Endodermal cell (in vitro differentiated cells): ENCODE measurements around the gene VCPKMT. TPM values are rescaled to one million over a fixed set of nuclear protein-coding genes. Genes with fewer than 3 reads are reported as not detected.

ENCODE experiments used
- DNase-seq: peaks from one replicate; pipeline ENCODE4 v3.0.0-alpha.2; 2017
- H3K27ac ChIP-seq: 2 replicates; pipeline ENCODE4 v1.5.1; 2013; ENCODE audit warnings: mild to moderate bottlenecking, low read depth, low read length, moderate library complexity
- H3K27me3 ChIP-seq: 2 replicates; pipeline ENCODE4 v1.6.1; 2013; ENCODE audit warnings: mild to moderate bottlenecking, low read length, moderate library complexity; ENCODE audit not compliant: insufficient read depth, control insufficient read depth, poor library complexity, severe bottlenecking
- H3K36me3 ChIP-seq: 2 replicates; pipeline ENCODE4 v1.7.0; 2013; ENCODE audit warnings: mild to moderate bottlenecking, low read length, moderate library complexity; ENCODE audit not compliant: control insufficient read depth, insufficient read depth
- H3K4me1 ChIP-seq: one replicate; pipeline ENCODE4 v1.7.0; 2013; ENCODE audit warnings: low read length; ENCODE audit not compliant: control insufficient read depth, insufficient read depth
- H3K4me3 ChIP-seq: 2 replicates; pipeline ENCODE4 v1.5.1; 2013; ENCODE audit warnings: mild to moderate bottlenecking, low read length, moderate library complexity
- H3K9ac ChIP-seq: 2 replicates; pipeline ENCODE4 v1.6.1; 2013; ENCODE audit warnings: mild to moderate bottlenecking, low read length, moderate library complexity; ENCODE audit not compliant: poor library complexity, severe bottlenecking; ENCODE audit errors: extremely low read depth
- H3K9me3 ChIP-seq: 2 replicates; pipeline ENCODE4 v1.6.1; 2013; ENCODE audit warnings: mild to moderate bottlenecking, low read length, moderate library complexity; ENCODE audit not compliant: control insufficient read depth
- H3K27ac Mint-ChIP-seq: 2 replicates; pipeline ENCODE4 v1.8.0; 2020; ENCODE audit warnings: mixed read lengths
- H3K27me3 Mint-ChIP-seq: 2 replicates; pipeline ENCODE4 v1.8.0; 2021; ENCODE audit warnings: mild to moderate bottlenecking, mixed read lengths; ENCODE audit not compliant: insufficient read depth
- H3K36me3 Mint-ChIP-seq: 2 replicates; pipeline ENCODE4 v1.8.0; 2020; ENCODE audit warnings: low read depth, mixed read lengths
- H3K4me1 Mint-ChIP-seq: 2 replicates; pipeline ENCODE4 v1.8.0; 2020; ENCODE audit warnings: mixed read lengths
- H3K4me3 Mint-ChIP-seq: 2 replicates; pipeline ENCODE4 v1.8.0; 2020; ENCODE audit warnings: mild to moderate bottlenecking, moderate library complexity, mixed read lengths
- H3K9me3 Mint-ChIP-seq: 2 replicates; pipeline ENCODE4 v1.8.0; 2020; ENCODE audit warnings: mild to moderate bottlenecking, mixed read lengths
- CTCF ChIP-seq: fragments of 200-600 bp; sonication (generic); conservative IDR thresholded peaks from 2 replicates; pipeline ENCODE4 v1.5.0; 2021; ENCODE audit warnings: antibody characterized with exemption, mild to moderate bottlenecking
- WGBS, 2 experiments: methylation state at CpG; one replicate each; pipeline versions ENCODE4 v1.1.5 to v1.1.7; 2013; ENCODE audit warnings: missing lambda C conversion rate in 2 of 2, mixed read lengths in 1 of 2; ENCODE audit not compliant: insufficient coverage in 1 of 2, insufficient read length in 1 of 2; 5-methylcytosine and 5-hydroxymethylcytosine counted together
- total RNA-seq, 2 donors: library from RNA; stranded (reverse); fragmentation: NEBNext Ultra II Directional in 1 of 2; extraction: Animal tissue kit (Norgen Biotek cat#: 25700) in 1 of 2; gene quantifications; 2 replicates in 1 of 2; 3 replicates in 1 of 2; pipeline ENCODE4 v1.2.1, GENCODE V29; 2021

VCPKMT gene
- total RNA-seq, 2 donors from 2014 or later, result 9.6 to 13.4 TPM

DNA sequence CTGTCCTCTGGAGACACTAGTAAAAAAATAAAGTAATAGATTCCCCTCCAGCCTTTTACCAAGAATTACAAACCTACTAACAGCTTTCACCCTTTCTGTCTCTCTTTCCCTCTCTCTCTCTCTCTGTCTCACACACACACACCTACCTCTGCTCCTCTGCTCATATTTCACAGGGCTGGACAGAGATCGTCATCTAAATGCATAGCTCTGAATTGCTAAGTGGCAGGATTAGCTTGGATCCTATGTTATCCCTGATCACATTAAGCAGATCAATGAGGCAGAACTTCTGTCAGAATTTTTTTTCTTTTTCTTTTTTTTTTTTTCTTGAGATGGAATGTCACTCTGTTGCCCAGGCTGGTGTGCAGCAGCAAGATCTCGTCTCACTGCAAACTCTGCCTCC, 22.9 kb downstream of the VCPKMT start:
- Mint-ChIP-seq H3K36me3 (peaks cover 4% of the 10 kb centered on the region), H3K27me3 (no peaks in the 10 kb centered on the region), H3K4me3 (no peak overlapping the region), H3K27ac (no peak overlapping the region), H3K9me3 (no peaks in the 10 kb centered on the region), H3K4me1 (no peaks in the 10 kb centered on the region)
- no peaks in the 10 kb centered on the region for H3K27me3 ChIP-seq
- no peaks in the 10 kb centered on the region for H3K36me3 ChIP-seq
- H3K9ac ChIP-seq, result no peak overlapping the region
- no peaks in the 10 kb centered on the region for H3K4me1 ChIP-seq
- H3K9me3 ChIP-seq, result no peaks in the 10 kb centered on the region
- no peak for DNase-seq
- no peak overlapping the region for H3K4me3 ChIP-seq
- WGBS, 2 experiments, result 89% methylated on average over 1 of the region's 2 CpGs; no CpG with 5 or more reads in 1 of the 2 experiments
- no peak overlapping the region for H3K27ac ChIP-seq
- TF ChIP-seq CTCF, result no peak

DNA sequence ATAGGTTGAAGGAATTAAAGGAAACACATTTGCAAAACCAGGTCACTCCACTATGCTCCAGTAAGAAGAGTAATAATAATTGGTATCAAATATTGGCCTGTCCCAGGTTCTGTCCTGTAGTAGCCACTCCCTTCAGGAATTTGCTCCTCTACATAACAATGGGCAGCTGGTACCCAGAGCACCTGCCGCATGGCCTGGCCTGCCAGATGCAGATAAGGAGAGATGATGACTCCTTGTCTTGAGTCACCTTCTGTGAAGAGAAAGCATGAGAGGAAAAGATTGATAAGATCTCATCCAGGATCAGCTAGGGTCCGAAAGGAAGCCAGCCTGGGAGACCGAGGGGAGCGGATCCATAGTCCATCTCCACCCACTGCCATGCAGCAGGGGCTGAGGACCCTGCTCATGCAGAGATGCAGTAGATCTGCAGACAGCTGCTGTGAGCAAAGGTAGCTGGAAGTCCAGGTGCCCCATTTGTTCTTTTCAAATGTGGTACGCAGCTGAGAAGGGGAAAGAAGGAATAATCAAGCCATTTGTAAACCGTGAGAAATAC, 24.3 kb downstream of the VCPKMT start:
- no peak for DNase-seq
- WGBS, 2 experiments, result 93 to 100% methylated on average over 4 to 6 of the region's 6 CpGs
- H3K9ac ChIP-seq, result no peak overlapping the region
- no peak overlapping the region for H3K27ac Mint-ChIP-seq
- H3K9me3 Mint-ChIP-seq, result no peaks in the 10 kb centered on the region
- H3K4me1 ChIP-seq, result no peaks in the 10 kb centered on the region
- H3K27me3 Mint-ChIP-seq, result no peaks in the 10 kb centered on the region
- TF ChIP-seq CTCF, result no peak
- H3K27me3 ChIP-seq, result no peaks in the 10 kb centered on the region
- H3K4me3 ChIP-seq, result no peak overlapping the region
- no peaks in the 10 kb centered on the region for H3K4me1 Mint-ChIP-seq
- H3K4me3 Mint-ChIP-seq, result no peak overlapping the region
- H3K36me3 ChIP-seq, result no peaks in the 10 kb centered on the region
- no peak overlapping the region for H3K27ac ChIP-seq
- H3K36me3 Mint-ChIP-seq, result peaks cover 4% of the 10 kb centered on the region
- no peaks in the 10 kb centered on the region for H3K9me3 ChIP-seq

GRCh38 chr14:50091240-50091913, 25.0 kb downstream of the VCPKMT start:
- Histone ChIP-seq H3K9me3 (no peaks in the 10 kb centered on the region), H3K4me1 (no peaks in the 10 kb centered on the region), H3K9ac (no peak overlapping the region), H3K36me3 (no peaks in the 10 kb centered on the region), H3K27ac (no peak overlapping the region), H3K4me3 (no peak overlapping the region), H3K27me3 (no peaks in the 10 kb centered on the region)
- Mint-ChIP-seq H3K27ac (no peak overlapping the region), H3K4me1 (no peaks in the 10 kb centered on the region), H3K27me3 (no peaks in the 10 kb centered on the region), H3K9me3 (no peaks in the 10 kb centered on the region), H3K36me3 (peaks cover 4% of the 10 kb centered on the region), H3K4me3 (no peak overlapping the region)
- TF ChIP-seq CTCF, result no peak
- 90 to 94% methylated on average over 3 to 7 of the region's 7 CpGs for WGBS, 2 experiments
- no peak for DNase-seq
